GM12873 (cell line): Measurements from ENCODE around the gene TEX13B.

ENCODE experiments used
- TF ChIP-seq, protein P1 (sequence below): IDR thresholded peaks from 2 replicates; pipeline ENCODE4 v1.5.1; 2012; ENCODE audit warnings: low read depth, mild to moderate bottlenecking, moderate library complexity, low read length, control low read depth; ENCODE audit not compliant: insufficient read depth; ENCODE audit errors: missing control alignments

Gene TEX13B

DNA sequence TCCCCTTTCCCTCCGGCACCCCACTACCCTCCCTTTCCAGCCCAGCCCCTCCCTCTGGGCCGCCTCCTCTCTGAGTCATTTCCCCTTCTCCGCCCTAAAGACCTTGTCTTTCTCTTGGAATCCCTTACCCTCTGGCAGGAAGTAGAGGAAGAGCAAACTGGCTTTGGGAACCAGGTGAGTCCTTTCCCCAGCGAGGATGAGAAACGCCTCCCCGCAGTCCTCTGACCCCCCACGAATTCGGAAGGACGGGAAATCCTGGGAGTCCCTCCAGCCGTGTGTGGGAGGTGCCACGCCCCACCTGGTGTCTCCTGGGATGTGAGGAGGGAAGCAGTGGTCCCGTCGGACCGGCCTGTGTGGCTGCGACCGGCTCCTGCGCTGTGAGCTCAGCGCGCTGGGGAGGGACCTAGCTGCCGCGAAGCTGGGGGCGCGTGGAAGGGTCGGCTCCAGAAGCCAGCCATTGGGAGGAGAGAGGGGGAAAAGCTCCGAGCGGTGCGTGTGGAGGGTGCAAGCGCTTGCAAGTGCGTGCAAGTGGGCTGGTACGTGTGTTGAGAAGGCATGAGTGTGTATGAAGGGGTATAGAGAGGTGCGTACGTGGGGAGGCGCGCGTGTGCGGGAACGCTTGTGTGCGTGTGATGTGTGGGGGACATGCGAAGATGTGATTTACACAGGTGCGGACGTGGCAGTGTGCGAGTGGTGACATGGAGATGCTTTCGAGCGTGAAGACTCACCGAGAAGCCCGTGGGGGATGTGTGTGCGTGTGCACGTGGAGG is 46.3 kb downstream of the TEX13B start:
- TF ChIP-seq, protein P1, sequence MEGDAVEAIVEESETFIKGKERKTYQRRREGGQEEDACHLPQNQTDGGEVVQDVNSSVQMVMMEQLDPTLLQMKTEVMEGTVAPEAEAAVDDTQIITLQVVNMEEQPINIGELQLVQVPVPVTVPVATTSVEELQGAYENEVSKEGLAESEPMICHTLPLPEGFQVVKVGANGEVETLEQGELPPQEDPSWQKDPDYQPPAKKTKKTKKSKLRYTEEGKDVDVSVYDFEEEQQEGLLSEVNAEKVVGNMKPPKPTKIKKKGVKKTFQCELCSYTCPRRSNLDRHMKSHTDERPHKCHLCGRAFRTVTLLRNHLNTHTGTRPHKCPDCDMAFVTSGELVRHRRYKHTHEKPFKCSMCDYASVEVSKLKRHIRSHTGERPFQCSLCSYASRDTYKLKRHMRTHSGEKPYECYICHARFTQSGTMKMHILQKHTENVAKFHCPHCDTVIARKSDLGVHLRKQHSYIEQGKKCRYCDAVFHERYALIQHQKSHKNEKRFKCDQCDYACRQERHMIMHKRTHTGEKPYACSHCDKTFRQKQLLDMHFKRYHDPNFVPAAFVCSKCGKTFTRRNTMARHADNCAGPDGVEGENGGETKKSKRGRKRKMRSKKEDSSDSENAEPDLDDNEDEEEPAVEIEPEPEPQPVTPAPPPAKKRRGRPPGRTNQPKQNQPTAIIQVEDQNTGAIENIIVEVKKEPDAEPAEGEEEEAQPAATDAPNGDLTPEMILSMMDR = no peak

DNA sequence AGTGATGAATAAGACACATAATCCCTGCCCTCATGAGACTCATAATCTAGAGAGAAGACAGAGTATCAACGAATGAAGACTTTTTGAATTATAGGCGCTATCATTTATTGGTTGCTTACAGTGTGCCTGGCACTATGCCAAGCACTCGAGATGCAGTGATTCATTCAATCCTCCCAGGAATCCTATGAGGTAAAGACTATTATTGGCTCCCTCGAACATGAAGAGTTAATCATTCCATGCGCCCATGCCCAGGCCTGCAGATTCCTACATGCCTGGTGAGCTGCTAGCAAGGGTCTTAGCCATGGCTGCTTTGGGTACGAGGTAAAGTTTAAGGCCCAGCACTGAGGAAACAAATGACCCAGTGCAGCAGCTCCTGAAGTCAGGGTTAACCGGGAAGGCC is 47.0 kb downstream of the TEX13B start:
- TF ChIP-seq, protein P1 = no peak

DNA sequence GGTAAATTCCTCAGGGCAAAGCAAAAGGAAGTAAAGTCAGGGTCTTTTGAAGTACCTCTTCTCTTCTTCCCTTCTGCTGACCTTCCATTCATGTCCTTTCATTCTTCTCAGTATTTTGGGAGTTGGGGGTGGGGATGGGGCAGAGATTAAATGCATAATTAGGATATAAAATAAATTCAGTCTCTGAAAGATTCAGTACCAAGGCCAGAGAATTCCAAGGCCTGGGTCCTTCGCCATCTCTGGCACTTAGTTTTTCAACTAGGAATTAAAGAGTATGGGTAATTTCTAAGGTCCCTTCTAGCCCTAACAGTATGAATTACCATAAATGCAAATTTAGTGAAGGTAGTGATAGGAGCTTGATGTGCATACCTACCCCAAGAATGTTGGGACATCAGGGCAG is 47.9 kb downstream of the TEX13B start:
- TF ChIP-seq, protein P1 = no peak
